AG04450 (cell line): Measurements from ENCODE around the gene LHFPL6. TPM values are rescaled to one million over a fixed set of nuclear protein-coding genes. Genes with fewer than 3 reads are reported as not detected.

Experiments used
- CTCF ChIA-PET: fragments of 300-600, 350-600 bp; formaldehyde crosslinking; extraction: SDS; loops from one replicate; lab custom pipeline; 2022; ENCODE audit warnings: antibody characterized with exemption, inconsistent platforms; lab: Charles Lee
- POLR2A ChIA-PET: fragments of 350-600 bp; formaldehyde crosslinking; extraction: SDS; loops from one replicate; lab custom pipeline; 2021; ENCODE audit warnings: antibody characterized with exemption, inconsistent platforms; lab: Yijun Ruan, JAX
- DNase-seq: peaks from one replicate; pipeline ENCODE4 v3.0.0-alpha.2; 2011; ENCODE audit warnings: low read depth, low spot score
- H3K27ac ChIP-seq: one replicate; pipeline ENCODE4 v1.5.1; 2012; ENCODE audit warnings: low read depth, low read length, control low read depth
- H3K27me3 ChIP-seq: one replicate; pipeline ENCODE4 v1.6.0; 2012; ENCODE audit warnings: low read length; ENCODE audit not compliant: control insufficient read depth, insufficient read depth
- H3K4me3 ChIP-seq: 2 replicates; pipeline ENCODE4 v1.5.1; 2011; ENCODE audit warnings: mild to moderate bottlenecking, low read depth, low read length, control low read depth
- H3K9me3 ChIP-seq: 2 replicates; pipeline ENCODE4 v1.5.1; 2012; ENCODE audit warnings: low read length; ENCODE audit not compliant: control insufficient read depth, insufficient read depth
- CTCF ChIP-seq: IDR thresholded peaks from 2 replicates; pipeline ENCODE4 v1.5.1; 2011; ENCODE audit warnings: low read depth, low read length, control low read depth, inconsistent platforms
- polyA plus RNA-seq: library from polyadenylated mRNA; depleted of rRNA; stranded (reverse); fragments of >200 nt; gene quantifications from 2 replicates; pipeline ENCODE4 v1.2.3, GENCODE V29; 2011

The LHFPL6 gene
- polyA plus RNA-seq, 1 experiment = 40.3 TPM

DNA sequence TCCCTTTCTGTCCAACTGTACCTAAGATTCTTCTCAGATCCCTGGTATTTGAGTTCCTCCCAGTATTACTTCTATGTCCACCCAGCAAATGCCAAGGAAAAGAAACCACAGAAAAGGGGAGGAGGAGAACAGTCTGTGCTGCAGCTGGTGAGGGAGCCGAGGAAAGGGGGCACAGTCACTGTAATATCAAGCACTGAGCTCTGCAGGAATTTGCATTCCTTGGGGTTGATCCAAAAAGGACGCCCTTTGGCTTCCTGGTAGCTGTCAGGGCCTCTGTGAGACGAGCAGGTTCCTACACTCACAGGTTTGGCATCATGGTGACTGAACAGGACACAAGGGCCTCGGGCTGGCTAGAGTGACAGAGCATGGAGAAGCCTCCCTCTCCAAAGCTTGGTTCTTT, 291.4 kb downstream of the LHFPL6 start:
- no peak for TF ChIP-seq CTCF
- H3K27me3 ChIP-seq = no peaks in the 10 kb centered on the region
- H3K9me3 ChIP-seq = no peaks in the 10 kb centered on the region
- H3K27ac ChIP-seq = no peak overlapping the region
- H3K4me3 ChIP-seq = no peak overlapping the region
- CTCF ChIA-PET = interaction anchor here (3.1 kb wide), 1 partner anchor 300 kb away, joined by 11 read pairs; no protein-coding TSS in a partner anchor
- no peak for DNase-seq
- POLR2A ChIA-PET = no interaction called here

DNA sequence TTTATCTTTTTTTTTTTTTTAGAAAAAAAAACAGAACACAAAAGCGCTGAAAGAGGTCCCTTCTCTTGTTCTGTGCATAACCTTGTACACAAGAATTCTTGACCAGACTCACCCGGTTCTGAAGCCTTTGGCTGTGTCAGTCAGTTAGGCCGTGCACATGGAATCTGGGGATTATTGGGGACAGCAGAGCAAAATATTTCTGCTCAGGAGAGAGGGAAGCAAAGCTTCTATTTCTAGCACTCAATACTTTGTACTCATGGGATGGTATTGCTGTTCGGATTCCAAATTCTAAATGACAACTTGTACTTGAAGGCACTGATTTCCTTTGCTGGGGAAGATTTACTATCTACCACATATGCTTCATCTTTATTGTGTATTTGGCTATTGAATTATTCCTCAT, 292.0 kb downstream of the LHFPL6 start:
- Histone ChIP-seq H3K27me3 (no peaks in the 10 kb centered on the region), H3K4me3 (no peak overlapping the region), H3K9me3 (no peaks in the 10 kb centered on the region), H3K27ac (no peak overlapping the region)
- CTCF ChIA-PET = interaction anchor here (3.1 kb wide), 1 partner anchor 301 kb away, joined by 11 read pairs; no protein-coding TSS in a partner anchor
- no peak for DNase-seq
- TF ChIP-seq CTCF = no peak
- POLR2A ChIA-PET = no interaction called here

DNA sequence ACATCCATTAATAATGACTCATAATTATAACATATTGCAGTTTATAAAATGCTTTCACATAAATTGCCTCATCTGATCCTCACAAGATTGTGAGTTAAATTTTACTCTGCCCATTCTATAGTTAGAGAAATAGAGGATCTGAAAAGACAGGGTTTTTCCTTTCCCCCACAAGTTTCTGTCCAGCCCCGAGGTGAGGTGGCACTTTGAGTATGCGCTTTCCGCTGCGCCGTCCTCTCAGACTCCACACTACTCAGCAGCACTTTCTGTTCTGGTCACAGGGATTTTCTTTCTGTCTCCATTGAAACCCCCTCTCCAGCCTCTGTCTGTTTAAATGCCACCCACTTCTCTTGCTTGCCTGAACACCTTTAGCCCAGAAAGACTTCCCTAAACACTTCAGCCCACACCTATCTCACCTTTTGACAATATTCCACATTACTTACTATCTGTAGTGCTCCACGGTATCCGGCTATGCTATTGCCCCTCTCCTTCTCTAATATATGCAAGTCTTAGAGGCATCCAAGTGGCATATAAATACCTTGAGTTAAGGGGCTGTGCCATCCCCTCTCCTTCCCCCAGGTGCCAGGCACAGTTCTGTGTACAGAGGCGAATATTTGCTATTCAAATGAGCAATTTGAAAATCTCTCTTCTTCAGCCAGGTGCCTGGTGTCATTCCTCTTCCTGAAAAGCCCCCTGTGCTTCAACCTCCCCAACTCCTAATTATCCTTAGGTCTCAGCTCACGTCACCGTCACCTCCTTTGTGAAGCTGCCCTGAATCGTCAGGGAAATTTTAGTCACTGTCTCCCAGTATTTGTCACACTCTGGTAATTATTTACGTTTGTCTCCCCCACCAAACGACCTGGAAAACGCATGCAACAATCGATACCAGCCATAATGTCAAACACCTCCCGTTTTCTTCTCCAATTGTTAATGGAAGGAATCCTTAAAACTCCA, 296.1 kb downstream of the LHFPL6 start:
- Histone ChIP-seq H3K9me3 (no peaks in the 10 kb centered on the region), H3K27ac (no peak overlapping the region), H3K27me3 (no peaks in the 10 kb centered on the region), H3K4me3 (no peak overlapping the region)
- ChIA-PET CTCF (no interaction called here), POLR2A (no interaction called here)
- no peak for TF ChIP-seq CTCF
- no peak for DNase-seq

- no peak for TF ChIP-seq CTCF
- ChIA-PET POLR2A (no interaction called here), CTCF (interaction anchor here (1.0 to 1.2 kb wide), 2 partner anchors 41 to 313 kb away, joined by 4 read pairs; no protein-coding TSS in a partner anchor)
- DNase-seq = no peak
- no peak overlapping the region for H3K27ac ChIP-seq
- no peaks in the 10 kb centered on the region for H3K27me3 ChIP-seq
- H3K9me3 ChIP-seq = no peaks in the 10 kb centered on the region
- no peak overlapping the region for H3K4me3 ChIP-seq
Measured at GRCh38 chr13:39302820-39303219, 300.2 kb downstream of the LHFPL6 start.

GRCh38 chr13:39298951-39299350, 304.0 kb downstream of the LHFPL6 start:
- DNase-seq = no peak
- Histone ChIP-seq H3K27me3 (no peaks in the 10 kb centered on the region), H3K9me3 (peaks cover 4% of the 10 kb centered on the region; the same call in 1 of the 2 replicates), H3K4me3 (no peak overlapping the region), H3K27ac (no peak overlapping the region)
- ChIA-PET CTCF (interaction anchor here (0.6 to 2.2 kb wide), 2 partner anchors 109 to 314 kb away, joined by 3 to 6 read pairs; no protein-coding TSS in a partner anchor), POLR2A (no interaction called here)
- no peak for TF ChIP-seq CTCF
